Gastrocnemius medialis (tissue), 4 donors: ENCODE data around the gene SLC35E2B.

ENCODE experiments used
- CTCF ChIP-seq, 5 experiments: fragments of 450-650 bp in 3 of 5; fragments of 200-600 bp in 2 of 5; sonication (generic) in 2 of 5; IDR thresholded peaks in 4 of 5; conservative IDR thresholded peaks in 1 of 5; 1 replicate in 4 of 5; 2 replicates in 1 of 5; pipeline ENCODE4 v1.5.1; 2016 to 2019; ENCODE audit warnings: antibody characterized with exemption in 5 of 5, mild to moderate bottlenecking in 3 of 5, moderate library complexity in 3 of 5
- POLR2A ChIP-seq, 2 donors: fragments of 450-650 bp; IDR thresholded peaks; one replicate each; pipeline ENCODE4 v1.6.1; 2017; ENCODE audit warnings: antibody characterized with exemption in 2 of 2, mild to moderate bottlenecking in 2 of 2, moderate library complexity in 2 of 2

- TF ChIP-seq CTCF (IDR thresholded peaks at IDR 0.05 in 4 of 5, conservative IDR thresholded peaks at IDR 0.05 in 1 of 5) (no peak), POLR2A (IDR thresholded peaks at IDR 0.05) (no peak)
These were observed 38.3 kb upstream of the SLC35E2B start for GRCh38 chr1:1730870-1731269.
